ENCODE results near the gene KRTAP10-7.
"Not testable (repeated sequence)": the region's sequence is repeated elsewhere in the genome, so short reads cannot be mapped to it uniquely, and the experiment has no call there.

The KRTAP10-7 gene

DNA sequence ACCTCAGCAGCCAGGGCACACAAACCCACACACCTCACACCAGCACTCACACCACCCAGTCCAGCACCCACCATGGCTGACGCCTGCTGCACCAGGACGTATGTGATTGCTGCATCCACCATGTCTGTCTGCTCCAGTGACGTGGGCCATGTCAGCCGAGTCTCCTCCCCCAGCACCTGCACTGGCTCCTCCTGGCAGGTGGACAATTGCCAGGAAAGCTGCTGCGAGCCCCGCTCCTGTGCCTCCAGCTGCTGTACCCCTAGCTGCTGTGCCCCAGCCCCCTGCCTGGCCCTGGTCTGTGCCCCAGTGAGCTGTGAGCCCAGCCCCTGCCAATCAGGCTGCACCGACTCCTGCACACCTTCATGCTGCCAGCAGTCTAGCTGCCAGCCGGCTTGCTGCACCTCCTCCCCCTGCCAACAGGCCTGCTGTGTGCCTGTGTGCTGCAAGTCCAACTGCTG, 11.7 kb downstream of the KRTAP10-7 start, which contains the start of gene KRTAP10-8:
TSS of gene KRTAP10-8 (plus strand) at position 51 of the 458 bp plus-strand sequence. CDS start at position 73, 22 bp downstream.
- DNase-seq (ENCODE audit: low spot score), result no peak

DNA sequence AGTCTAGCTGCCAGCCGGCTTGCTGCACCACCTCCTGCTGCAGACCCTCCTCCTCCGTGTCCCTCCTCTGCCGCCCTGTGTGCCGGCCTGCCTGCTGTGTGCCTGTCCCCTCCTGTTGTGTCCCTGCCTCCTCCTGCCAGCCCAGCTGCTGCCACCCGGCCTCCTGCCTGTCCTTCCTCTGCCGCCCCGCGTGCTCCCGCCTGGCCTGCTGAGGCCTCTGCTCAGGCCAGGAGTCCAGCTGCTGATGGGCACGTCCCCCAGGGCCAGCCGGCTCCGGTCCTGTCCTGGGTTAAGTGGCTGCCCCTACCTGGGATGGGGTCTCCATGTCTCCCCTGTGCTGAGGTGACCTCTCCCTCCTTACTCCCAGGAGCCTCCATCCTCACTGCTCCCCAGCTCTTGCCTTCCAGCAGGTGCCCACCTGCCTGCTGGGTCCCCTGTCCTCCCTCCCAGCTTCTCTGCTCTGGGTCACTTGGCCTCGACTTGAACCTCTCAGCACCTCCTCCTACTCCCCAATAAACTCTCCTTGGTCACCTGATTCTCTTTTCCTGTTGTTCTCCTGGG, 12.4 kb downstream of the KRTAP10-7 start:
- DNase-seq (ENCODE audit: low spot score), result no peak

DNA sequence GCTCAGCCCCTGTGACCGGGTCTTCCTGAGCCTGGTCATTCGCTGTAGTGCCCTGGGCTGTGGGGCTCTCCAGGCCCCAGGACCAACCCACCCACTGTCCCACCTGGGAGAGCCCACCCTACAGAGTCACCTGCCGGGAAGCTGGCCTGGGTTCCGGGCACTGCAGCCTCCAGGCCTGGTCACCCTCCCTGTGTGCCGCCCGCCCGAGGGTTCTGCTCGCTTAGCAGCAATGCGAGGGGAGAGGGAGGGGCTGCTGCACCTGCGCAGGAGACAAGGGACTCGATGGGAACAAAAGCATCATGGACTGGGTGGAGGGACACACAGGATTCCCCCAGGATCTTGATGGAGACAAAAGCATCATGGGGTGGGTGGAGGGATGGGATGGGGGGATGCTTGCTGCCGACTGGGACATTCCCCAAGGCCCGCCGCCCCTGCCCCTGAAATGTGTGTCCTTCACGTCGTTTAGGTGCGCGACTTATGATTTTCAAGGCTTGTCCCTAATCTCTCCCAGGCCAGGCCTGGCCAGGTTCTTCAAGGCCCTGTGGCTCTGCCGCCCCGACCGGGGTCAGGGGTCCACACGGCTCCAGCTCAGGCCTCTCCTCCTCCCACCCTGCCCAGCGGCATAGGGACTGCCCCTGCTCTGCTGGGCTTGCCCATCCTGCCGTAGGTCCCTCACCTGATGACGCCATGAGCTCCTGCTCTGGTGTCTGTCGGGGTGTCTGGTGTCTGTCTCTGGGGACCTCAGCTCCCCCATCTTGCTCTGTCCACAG, 13.2 kb downstream of the KRTAP10-7 start:
- DNase-seq (ENCODE audit: low spot score), result no peak

DNA sequence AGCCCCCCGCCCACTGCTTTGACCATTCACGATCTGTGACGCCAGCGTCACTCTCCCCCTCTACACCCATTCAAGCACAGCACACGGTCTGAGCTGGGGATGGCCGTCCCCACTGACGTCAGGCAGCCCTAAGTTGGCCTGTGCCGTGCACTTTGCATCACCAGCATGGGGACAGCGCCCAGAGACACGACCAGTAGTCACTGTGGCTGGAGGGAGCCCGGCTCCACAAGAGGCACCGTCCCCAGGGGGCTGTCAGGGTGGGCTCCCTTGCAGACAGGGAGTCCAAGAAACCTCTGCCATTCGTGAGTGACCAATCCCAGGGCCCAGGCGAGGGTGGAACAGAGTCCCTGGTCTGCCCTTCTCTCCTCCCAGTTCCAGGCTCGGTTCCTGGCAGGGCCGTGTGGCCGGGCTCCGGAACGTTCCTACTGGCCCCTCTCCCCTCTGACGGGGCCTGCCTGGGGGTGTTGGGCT, 13.8 kb downstream of the KRTAP10-7 start:
- DNase-seq (ENCODE audit: low spot score), result no peak

DNA sequence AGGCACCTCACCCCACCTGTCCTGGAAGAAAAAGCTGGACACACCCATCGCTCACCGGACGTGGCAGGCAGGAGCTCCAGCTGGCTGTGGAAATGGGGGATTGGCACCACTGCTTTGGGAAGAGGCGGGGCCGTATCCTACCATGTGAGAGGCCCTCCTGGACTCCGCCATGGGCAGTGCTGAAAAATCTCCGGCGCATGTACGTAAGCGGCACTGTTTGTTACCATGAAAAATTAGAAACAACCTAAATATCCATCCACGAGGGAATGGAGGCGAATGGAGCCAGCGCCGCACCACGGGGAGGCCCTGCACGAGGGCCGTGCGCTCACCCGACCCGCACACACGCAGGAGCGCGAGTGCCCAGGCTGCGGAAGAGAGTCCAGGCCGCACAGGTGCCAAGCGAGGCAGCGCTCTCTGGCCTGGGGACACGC, 14.6 kb downstream of the KRTAP10-7 start:
- no peak for DNase-seq (ENCODE audit: low spot score)

DNA sequence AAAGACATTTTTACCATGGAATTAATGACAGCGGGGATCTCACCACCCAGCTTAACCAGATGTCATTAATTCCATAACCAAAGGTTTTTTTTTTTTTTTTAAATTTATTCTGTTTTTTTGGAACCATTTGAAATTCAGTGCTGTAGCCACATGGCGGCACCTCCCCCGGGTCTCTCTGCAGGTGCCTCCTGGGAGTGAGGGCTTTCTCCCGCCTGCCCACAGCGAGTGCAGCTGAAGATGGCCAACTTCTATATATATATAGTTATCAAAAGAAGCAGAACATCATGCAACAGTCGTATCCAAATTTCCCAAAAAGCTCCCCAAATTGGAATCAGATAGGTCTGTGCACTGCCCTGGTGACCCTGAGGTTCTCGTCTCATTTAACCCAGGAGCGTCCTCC, 15.1 kb downstream of the KRTAP10-7 start:
- no peak for DNase-seq (ENCODE audit: low spot score)

DNA sequence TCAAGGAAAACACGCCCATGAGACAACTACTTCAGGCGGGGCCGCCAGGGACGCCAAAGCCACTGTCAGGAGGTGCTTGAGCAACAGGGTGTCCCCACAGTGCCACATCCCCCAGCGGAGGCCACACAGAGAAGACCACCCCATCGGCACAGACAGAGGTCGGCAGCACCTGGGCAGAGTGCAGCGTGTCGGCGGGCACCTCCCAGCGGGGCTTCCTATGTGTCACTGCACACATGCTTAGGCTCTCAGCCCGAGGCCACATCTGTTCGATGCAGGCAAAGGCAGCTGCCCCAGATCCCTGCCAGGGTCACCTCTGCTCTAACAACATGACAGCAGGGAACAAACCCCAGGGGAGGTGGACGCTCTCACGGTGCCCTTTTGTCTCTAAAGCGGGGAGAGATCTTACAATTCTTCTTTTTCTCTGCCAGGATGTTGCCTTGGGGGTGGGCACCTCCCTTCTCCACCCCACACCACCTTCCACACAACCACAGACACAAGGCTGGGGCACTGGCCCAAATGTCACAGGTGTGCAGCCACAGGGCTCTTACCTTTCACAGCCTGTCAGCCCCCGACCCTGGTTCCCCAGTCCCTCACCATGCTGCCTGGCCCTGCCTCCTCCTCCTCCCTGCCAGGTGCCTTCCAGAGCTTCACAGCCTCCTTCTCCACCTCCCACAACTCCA, 15.7 kb downstream of the KRTAP10-7 start:
- DNase-seq (ENCODE audit: low spot score), result no peak

DNA sequence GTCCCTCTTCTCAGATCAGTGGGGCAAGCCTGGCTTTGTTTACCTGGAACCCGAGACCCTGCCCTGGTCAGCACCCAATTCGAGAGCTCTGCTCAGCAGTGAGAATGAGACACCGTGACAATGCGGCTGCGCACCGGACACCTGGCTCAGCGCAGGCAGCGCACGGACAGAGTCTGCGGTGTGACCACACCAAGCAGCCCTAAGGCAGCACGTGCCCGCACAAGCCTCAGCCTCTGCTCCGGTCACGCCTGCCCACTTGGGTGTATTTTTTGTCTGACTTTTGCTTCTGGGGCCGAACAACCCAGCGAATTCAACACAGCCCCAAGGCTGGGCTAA, 16.2 kb downstream of the KRTAP10-7 start:
- no peak for DNase-seq (ENCODE audit: low spot score)

DNA sequence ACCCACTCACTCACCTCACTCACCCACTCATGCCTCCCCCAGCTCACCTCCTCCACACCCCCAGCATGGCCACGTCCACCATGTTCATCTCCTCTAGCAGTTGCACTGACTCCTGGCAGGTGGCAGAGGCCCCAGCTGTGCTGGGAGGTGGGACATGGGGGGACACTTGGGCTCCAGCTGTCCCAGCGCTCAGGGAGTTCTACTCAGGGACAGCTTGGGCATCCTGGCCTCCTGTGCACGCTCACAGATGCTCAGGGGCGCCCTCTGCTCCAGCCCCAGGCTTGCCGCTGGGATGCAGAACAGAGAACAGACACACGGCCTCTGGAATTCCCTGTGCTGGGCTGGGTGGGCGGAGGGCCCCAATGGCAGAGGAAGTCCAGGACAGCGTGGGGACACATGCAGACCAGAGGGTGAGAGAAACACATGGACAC, 16.7 kb downstream of the KRTAP10-7 start:
- DNase-seq (ENCODE audit: low spot score), result no peak

DNA sequence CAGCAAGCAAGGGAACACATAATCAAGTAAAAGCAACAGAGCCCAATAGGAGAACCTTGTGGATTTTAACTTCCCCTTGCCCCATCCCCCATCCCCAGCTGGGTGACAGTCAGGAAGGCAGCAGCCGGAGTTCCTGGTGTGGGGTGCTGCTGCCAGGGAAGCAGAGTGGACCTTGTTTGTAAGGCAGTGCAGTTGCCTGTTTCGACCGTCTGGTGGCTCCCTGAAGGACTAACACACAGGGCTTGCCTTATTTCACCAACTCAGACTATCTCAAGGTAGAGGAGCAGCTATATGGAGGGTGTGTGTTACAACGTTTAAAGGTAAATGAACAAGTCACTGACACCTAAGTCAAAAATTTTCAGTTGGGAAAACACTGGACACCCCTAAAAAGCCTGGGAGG, 18.1 kb downstream of the KRTAP10-7 start:
- peak; percentile 1 for DNase-seq (ENCODE audit: low spot score)

DNA sequence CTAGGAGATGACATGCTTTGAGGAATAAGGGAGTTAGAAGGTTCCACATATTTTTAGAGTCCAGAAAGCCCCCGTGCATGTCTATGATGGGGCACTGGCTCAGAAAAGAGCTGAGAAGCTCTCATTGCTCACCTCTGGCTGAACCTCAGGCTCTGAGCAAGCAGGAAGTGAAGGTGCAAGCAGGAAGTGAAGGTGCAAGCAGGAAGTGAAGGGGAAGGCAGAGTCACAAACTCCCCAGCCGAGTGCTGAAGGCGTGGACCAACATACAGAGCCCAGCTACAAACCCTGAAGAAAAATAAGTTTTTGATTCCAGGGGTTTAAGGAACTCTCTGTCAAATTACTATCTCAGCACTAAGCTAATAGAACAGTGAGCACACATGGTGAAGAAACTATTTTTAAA, 18.5 kb downstream of the KRTAP10-7 start:
- no peak for DNase-seq (ENCODE audit: low spot score)

DNA sequence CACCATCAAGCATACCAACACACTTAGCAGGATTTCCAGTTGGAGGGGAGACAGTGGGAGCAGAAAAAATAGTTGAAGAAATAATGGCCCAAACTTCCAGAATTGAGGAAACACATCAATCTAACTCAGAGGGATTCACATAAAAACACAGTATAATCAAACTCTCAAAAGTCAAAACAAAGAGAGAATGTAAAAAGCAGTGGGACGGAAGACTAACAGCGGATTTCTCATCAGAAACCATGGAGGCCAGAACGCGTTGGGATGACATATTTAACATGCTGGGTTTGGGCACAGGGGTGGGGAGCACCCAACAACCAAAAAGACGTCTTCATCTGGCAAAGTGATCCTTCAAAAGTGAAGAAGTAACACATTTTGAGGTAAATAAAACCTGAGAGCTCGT, 19.5 kb downstream of the KRTAP10-7 start:
- DNase-seq (ENCODE audit: low spot score), result no peak

DNA sequence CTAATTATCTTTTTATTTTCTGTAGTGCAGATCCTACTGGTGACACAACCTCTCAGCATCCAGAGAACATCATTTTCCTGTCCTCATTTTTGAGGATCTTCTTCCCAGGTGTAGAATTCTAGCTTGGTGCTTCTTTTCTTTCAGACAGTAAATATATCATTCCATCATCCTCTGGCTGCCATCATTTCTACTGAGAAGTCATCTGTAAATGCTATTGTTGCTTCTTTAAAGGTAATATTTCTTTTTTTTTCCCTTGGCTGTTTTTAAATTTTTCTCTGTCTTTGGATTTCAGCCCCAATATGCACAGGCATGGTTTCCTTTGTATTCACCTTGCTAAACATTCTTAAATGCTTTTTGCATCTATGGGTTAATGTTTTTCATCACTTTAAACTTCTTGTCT, 23.2 kb downstream of the KRTAP10-7 start:
- no peak for DNase-seq (ENCODE audit: low spot score)

DNA sequence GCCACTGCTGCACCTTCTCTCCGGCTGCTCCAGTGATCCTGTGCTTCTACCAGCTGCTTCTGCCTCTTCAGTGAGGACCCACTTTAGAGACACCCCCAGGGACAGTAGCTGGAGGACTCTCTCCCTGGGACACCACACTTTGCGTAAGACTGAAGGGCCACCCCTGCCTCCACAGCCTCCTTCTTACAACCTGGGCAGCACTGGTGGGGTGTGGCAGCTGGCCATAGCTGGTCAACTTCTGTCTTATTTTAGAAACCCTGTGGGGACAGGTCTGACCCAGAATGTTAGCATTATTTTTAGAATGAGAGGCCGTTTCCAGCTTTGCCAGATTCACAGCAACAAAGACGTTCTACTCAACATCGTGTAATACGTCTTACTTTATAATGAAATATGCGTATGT, 25.4 kb downstream of the KRTAP10-7 start:
- no peak for DNase-seq (ENCODE audit: low spot score)

DNA sequence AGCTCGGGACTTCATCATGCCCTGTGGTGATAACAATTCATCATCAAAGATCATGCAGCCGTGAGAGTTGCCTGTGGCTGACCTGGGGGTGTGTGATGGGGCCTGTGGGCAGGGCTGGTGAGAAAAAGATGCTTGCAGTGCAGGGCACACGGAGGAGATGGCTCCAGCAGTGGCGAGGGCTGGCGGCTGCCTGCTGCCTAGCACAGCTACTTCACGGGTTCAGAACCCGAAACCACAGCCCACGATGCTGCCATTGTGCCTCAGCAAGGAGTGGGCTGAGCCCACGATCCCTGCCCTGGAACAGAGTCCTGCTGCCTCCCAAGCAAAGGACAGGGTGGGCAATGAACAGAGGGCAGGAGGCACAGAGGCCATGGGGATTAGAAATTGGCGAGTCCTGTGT, 25.9 kb downstream of the KRTAP10-7 start:
- no peak for DNase-seq (ENCODE audit: low spot score)

DNA sequence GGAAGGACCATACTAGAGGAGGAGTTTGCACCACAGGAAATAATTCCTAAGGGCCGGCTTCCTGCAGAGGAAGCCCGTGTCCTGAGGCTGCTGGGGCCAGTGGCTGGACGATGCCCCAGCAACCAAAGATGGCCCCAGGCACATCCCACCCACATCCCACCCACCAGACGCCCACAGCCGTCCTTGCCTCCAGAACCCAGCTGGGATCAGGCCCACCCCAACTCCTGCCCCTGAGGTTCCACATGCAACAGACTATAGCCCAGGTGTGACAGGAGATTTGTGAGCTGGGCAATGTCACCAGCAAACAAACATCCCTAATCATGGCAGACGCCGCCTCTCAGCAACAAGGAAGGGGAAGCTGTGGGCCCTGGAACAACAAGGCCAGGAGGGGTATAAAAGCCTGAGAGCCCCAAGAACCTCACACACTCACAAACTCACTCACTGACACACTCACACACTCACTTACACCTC, 26.3 kb downstream of the KRTAP10-7 start, which contains the start of gene KRTAP10-9:
TSS of gene KRTAP10-9 (plus strand) at position 421 of the 471 bp plus-strand sequence. CDS start 79 bp downstream, outside the sequence.
- no peak for DNase-seq (ENCODE audit: low spot score)

DNA sequence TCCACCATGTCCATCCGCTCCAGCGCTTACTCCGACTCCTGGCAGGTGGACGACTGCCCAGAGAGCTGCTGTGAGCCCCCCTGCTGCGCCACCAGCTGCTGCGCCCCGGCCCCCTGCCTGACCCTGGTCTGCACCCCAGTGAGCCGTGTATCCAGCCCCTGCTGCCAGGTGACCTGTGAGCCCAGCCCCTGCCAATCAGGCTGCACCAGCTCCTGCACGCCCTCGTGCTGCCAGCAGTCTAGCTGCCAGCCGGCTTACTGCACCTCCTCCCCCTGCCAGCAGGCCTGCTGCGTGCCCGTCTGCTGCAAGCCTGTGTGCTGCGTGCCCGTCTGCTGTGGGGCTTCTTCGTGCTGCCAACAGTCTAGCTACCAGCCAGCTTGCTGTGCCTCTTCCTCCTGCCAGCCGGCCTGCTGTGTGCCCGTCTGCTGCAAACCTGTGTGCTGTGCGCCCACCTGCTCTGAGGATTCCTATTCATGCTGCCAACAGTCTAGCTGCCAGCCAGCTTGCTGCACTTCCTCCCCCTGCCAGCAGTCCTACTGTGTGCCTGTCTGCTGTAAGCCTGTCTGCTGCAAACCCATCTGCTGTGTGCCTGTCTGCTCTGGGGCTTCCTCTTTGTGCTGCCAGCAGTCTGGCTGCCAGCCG, 26.9 kb downstream of the KRTAP10-7 start:
- not testable (repeated sequence) for DNase-seq (ENCODE audit: low spot score)

DNA sequence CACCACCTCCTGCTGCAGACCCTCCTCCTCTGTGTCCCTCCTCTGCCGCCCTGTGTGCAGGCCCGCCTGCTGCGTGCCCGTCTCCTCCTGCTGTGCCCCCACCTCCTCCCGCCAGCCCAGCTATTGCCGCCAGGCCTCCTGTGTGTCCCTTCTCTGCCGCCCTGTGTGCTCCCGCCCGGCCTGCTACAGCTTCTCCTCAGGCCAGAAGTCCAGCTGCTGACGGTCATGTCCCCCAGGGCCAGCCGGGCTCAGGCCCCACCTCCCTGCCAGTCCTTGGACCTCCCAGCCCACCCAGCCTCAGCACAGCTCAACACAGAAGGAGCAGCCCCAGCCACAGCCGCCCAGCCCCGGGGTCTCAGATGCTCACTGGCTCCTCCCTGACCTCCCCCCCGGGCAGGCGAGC, 27.4 kb downstream of the KRTAP10-7 start:
- not testable (repeated sequence) for DNase-seq (ENCODE audit: low spot score)

DNA sequence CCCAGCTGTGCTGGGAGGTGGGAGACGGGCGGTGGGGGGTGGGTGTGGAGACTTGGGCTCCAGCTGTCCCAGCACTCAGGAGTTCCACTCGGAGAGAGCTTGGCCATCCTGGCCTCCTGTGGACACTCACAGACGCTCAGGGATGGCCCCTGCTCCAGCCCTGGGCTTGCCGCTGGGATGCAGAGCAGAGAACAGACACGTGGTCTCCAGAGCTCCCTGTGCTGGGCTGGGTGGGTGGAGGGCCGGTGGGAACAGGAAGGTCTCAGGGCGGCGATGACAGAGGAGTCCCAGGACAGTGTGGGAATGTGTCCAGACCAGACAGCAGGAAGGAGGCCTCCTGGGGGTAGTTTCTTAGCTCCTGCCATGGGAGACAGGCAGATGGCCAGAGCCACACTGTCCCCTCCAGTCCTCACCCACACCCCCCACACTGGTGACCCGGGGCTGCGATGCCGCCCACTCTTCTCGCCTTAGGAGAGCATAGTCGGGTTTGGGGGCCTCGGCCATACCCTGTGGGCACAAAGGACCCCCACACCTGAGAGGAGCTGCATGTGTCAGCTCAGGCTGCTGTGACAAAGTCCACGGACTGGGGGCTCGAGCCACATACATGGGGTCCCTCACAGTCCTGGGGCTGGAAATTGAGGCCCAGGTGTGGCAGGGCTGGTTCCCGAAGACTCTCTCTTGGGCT, 28.5 kb downstream of the KRTAP10-7 start:
- DNase-seq (ENCODE audit: low spot score), result no peak

DNA sequence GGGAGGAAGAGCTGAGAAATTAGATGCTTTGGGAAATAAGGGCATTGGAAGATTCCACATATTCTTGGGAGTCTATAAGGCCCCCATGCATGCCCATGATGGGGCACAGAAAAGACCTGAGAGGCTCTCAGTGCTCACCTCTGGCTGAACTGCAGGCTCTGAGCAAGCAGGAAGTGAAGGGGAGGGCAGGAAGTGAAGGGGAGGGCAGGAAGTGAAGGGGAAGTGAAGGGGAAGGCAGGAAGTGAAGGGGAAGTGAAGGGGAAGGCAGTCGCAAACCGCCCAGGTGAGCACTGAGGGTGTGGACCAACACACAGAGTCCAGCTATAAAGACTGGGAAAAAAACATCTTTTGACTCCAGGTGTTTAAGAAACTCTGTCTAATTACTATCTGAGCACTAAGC, 30.0 kb downstream of the KRTAP10-7 start:
- DNase-seq (ENCODE audit: low spot score), result no peak

DNA sequence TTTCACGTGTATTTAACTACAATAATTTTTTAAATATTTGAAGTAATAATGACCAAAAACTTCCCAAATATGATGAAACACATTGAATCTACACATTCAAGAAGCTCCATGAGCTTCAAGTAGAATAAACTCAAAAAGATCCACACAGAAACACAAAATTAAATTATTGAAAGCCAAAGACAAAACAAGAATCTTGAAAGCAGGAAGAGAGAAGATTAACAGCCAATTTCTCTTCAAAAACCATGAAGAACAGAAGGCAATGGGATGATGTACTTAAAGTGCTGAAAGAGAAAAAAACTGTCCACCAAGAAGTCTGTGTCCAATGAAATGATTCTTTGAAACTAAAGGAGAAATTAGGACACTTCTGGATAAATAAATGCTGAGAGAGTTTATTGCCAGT, 31.7 kb downstream of the KRTAP10-7 start:
- DNase-seq (ENCODE audit: low spot score), result no peak
